Measurements from ENCODE around the gene THBS1. TPM values are rescaled to one million over a fixed set of nuclear protein-coding genes. Genes with fewer than 3 reads are reported as not detected.

Gene THBS1
- total RNA-seq, 2 donors from 2014 or later = 162 to 390 TPM

- Histone ChIP-seq H3K4me1 (peaks cover 8% of the 10 kb centered on the region), H3K36me3 (peaks cover 3% of the 10 kb centered on the region), H3K9ac (ENCODE audit: low read depth in 2 of 2, low read length in 2 of 2) (peak overlapping the region in 1 of 2 donors; percentile 46), H3K4me3 (no peak overlapping the region), H3K27ac (peak overlapping the region; percentile 48), H3K9me3 (no peaks in the 10 kb centered on the region), H3K27me3 (no peaks in the 10 kb centered on the region)
- no peak for DNase-seq
- intact Hi-C loops (cut with DNase I) = no loop called here
- TF ChIP-seq CTCF (IDR thresholded peaks at IDR 0.05) = no peak
Observed at GRCh38 chr15:39598958-39599845, 18.3 kb downstream of the THBS1 start.

GRCh38 chr15:39599871-39600270, 19.0 kb downstream of the THBS1 start:
- H3K9me3 ChIP-seq = no peaks in the 10 kb centered on the region
- H3K9ac ChIP-seq (ENCODE audit: low read depth in 2 of 2, low read length in 2 of 2) = peak overlapping the region in 1 of 2 donors; percentile 46
- no peak overlapping the region for H3K27ac ChIP-seq
- no peak overlapping the region for H3K4me3 ChIP-seq
- DNase-seq = no peak
- intact Hi-C loops (cut with DNase I) = no loop called here
- no peaks in the 10 kb centered on the region for H3K27me3 ChIP-seq
- H3K36me3 ChIP-seq = no peaks in the 10 kb centered on the region
- peaks cover 8% of the 10 kb centered on the region for H3K4me1 ChIP-seq
- TF ChIP-seq CTCF (IDR thresholded peaks at IDR 0.05) = no peak

- H3K9me3 ChIP-seq = no peaks in the 10 kb centered on the region
- H3K27ac ChIP-seq = no peak overlapping the region
- no peaks in the 10 kb centered on the region for H3K36me3 ChIP-seq
- no peak overlapping the region for H3K9ac ChIP-seq (ENCODE audit: low read depth in 2 of 2, low read length in 2 of 2)
- no peaks in the 10 kb centered on the region for H3K27me3 ChIP-seq
- no peak overlapping the region for H3K4me3 ChIP-seq
- peaks cover under 1% of the 10 kb centered on the region for H3K4me1 ChIP-seq
- TF ChIP-seq CTCF (IDR thresholded peaks at IDR 0.05) = no peak
- intact Hi-C loops (cut with DNase I) = no loop called here
- DNase-seq = no peak
Observed at GRCh38 chr15:39602143-39602542, 21.3 kb downstream of the THBS1 start.

- no peak for DNase-seq
- intact Hi-C loops (cut with DNase I) = no loop called here
- no peak overlapping the region for H3K4me3 ChIP-seq
- H3K36me3 ChIP-seq = no peaks in the 10 kb centered on the region
- no peaks in the 10 kb centered on the region for H3K4me1 ChIP-seq
- H3K27ac ChIP-seq = no peak overlapping the region
- TF ChIP-seq CTCF (IDR thresholded peaks at IDR 0.05) = no peak
- H3K27me3 ChIP-seq = no peaks in the 10 kb centered on the region
- H3K9me3 ChIP-seq = no peaks in the 10 kb centered on the region
- H3K9ac ChIP-seq (ENCODE audit: low read depth in 2 of 2, low read length in 2 of 2) = no peak overlapping the region
Observed at GRCh38 chr15:39605146-39605545, 24.3 kb downstream of the THBS1 start.

GRCh38 chr15:39608185-39609139, 27.6 kb downstream of the THBS1 start:
- H3K4me1 ChIP-seq = no peaks in the 10 kb centered on the region
- DNase-seq = no peak
- no peaks in the 10 kb centered on the region for H3K27me3 ChIP-seq
- no peaks in the 10 kb centered on the region for H3K9me3 ChIP-seq
- H3K9ac ChIP-seq (ENCODE audit: low read depth in 2 of 2, low read length in 2 of 2) = no peak overlapping the region
- peak overlapping the region; percentile 68 for H3K27ac ChIP-seq
- no peak overlapping the region for H3K4me3 ChIP-seq
- TF ChIP-seq CTCF (IDR thresholded peaks at IDR 0.05) = no peak
- H3K36me3 ChIP-seq = no peaks in the 10 kb centered on the region
- intact Hi-C loops (cut with DNase I) = no loop called here

Measured in colonic mucosa (tissue), 4 donors.